Measurements from ENCODE around the gene SLC35B4.

DNA sequence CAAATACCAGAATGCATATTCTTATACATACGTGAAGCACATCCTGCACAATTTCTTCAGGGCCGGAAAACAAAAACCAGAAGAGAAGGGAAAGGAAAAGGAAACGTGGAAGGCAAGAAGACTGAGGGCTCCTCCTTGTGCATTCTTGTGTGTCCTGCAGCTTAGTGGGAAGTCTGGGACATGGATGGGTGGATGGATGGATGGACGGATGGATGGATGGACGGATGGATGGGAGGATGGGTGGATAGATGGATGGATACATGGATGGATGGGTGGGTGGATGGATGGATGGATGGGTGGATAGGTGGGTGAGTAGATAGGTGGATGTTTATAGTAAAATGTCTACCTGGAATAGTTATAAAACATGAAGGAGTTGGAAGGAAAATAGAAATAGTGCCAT is 30.8 kb upstream of the SLC35B4 start:
- TF ChIP-seq, protein P1, sequence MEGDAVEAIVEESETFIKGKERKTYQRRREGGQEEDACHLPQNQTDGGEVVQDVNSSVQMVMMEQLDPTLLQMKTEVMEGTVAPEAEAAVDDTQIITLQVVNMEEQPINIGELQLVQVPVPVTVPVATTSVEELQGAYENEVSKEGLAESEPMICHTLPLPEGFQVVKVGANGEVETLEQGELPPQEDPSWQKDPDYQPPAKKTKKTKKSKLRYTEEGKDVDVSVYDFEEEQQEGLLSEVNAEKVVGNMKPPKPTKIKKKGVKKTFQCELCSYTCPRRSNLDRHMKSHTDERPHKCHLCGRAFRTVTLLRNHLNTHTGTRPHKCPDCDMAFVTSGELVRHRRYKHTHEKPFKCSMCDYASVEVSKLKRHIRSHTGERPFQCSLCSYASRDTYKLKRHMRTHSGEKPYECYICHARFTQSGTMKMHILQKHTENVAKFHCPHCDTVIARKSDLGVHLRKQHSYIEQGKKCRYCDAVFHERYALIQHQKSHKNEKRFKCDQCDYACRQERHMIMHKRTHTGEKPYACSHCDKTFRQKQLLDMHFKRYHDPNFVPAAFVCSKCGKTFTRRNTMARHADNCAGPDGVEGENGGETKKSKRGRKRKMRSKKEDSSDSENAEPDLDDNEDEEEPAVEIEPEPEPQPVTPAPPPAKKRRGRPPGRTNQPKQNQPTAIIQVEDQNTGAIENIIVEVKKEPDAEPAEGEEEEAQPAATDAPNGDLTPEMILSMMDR (IDR thresholded peaks at IDR 0.05; ENCODE audit: insufficient read depth, low read depth, low read length), result no peak
- no peak for TF ChIP-seq EZH2 (IDR thresholded peaks at IDR 0.05; ENCODE audit: insufficient read depth, low read length)

Measured in astrocyte (in vitro differentiated cells and primary cell).